K562 (cell line): ENCODE measurements around the gene PPP1R3C. TPM values are rescaled to one million over a fixed set of nuclear protein-coding genes. Genes with fewer than 3 reads are reported as not detected.

Experiments used
- CSDE1 ChIP-seq, 2 experiments: fragments of 450-650 bp; IDR thresholded peaks; 2 replicates each; pipeline ENCODE4 v1.6.1; 2016; ENCODE audit warnings: mild to moderate bottlenecking in 1 of 2
- E2F1 ChIP-seq: sonication (generic); formaldehyde crosslinking; IDR thresholded peaks from 2 replicates; pipeline ENCODE4 v1.8.1; 2023; ENCODE audit warnings: mild to moderate bottlenecking, missing genetic modification reagents, moderate library complexity
- ETV6 ChIP-seq, 3 experiments: fragments of 150-350 bp in 1 of 3; sonication (generic) in 1 of 3; formaldehyde crosslinking in 1 of 3; IDR thresholded peaks; 2 replicates each; pipeline versions ENCODE4 v1.6.1 to v1.8.0; 2014 to 2022; ENCODE audit warnings: borderline replicate concordance in 2 of 3, low read depth in 2 of 3, antibody characterized with exemption in 1 of 3, low read length in 1 of 3, mild to moderate bottlenecking in 1 of 3, missing genetic modification reagents in 1 of 3
- FOSL1 ChIP-seq: fragments of 200-800 bp; sonication (Bioruptor generic); conservative IDR thresholded peaks from 2 replicates; pipeline ENCODE4 v1.6.1; 2016; ENCODE audit warnings: missing genetic modification characterization, missing compliant biosample characterization
- GABPB1 ChIP-seq: sonication (generic); formaldehyde crosslinking; IDR thresholded peaks from 2 replicates; pipeline ENCODE4 v1.8.0; 2022; ENCODE audit warnings: mild to moderate bottlenecking, missing genetic modification reagents
- KLF1 ChIP-seq: fragments of 450-650 bp; IDR thresholded peaks from 2 replicates; pipeline ENCODE4 v1.6.1; 2016; ENCODE audit warnings: missing genetic modification characterization, missing compliant biosample characterization
- MAFG ChIP-seq: fragments of 450-650 bp; conservative IDR thresholded peaks from 2 replicates; pipeline ENCODE4 v1.6.1; 2016; ENCODE audit warnings: missing genetic modification characterization, missing compliant biosample characterization
- MITF ChIP-seq: IDR thresholded peaks from 2 replicates; pipeline ENCODE4 v1.6.1; 2014; ENCODE audit warnings: antibody characterized with exemption
- PTBP1 ChIP-seq: fragments of 200-400 bp; formaldehyde crosslinking; IDR thresholded peaks from 2 replicates; pipeline ENCODE4 v1.6.1; 2017; ENCODE audit warnings: low read depth, low read length
- RBM25 ChIP-seq: fragments of 200-400 bp; formaldehyde crosslinking; IDR thresholded peaks from 2 replicates; pipeline ENCODE4 v1.6.1; 2018; ENCODE audit warnings: low read length, low read depth, moderate library complexity; ENCODE audit not compliant: severe bottlenecking
- SMARCB1 ChIP-seq: IDR thresholded peaks from 2 replicates; pipeline ENCODE4 v1.6.1; 2011; ENCODE audit warnings: improper control_type of control experiment, low read depth; ENCODE audit not compliant: insufficient read length
- SP1 ChIP-seq: sonication (generic); formaldehyde crosslinking; IDR thresholded peaks from 2 replicates; pipeline ENCODE4 v1.8.1; 2022; ENCODE audit warnings: mild to moderate bottlenecking, missing genetic modification reagents
- ZNF583 ChIP-seq: fragments of 250-450 bp; sonication (Bioruptor Pico); IDR thresholded peaks from 2 replicates; pipeline ENCODE4 v1.4.0; 2020
- ZNF785 ChIP-seq: fragments of 250-450 bp; sonication (Bioruptor Pico); IDR thresholded peaks from 2 replicates; pipeline ENCODE4 v1.4.0; 2020; ENCODE audit warnings: mild to moderate bottlenecking
- polyA plus RNA-seq, 8 experiments: library from polyadenylated mRNA; depleted of rRNA in 4 of 8; stranded (reverse) in 5 of 8; unstranded in 3 of 8; fragments of >200 nt; fragmentation: Nextera tagmentation in 2 of 8; fragmentation: Illumina TruSeq in 1 of 8; extraction: Ambion mirVana in 2 of 8; extraction: Trizol in 1 of 8; gene quantifications; 2 replicates each; pipeline versions ENCODE4 v1.2.1 to v1.2.3, GENCODE V29; 2011 to 2014; ENCODE audit warnings: inconsistent platforms in 1 of 8, missing spikeins in 1 of 8
- total RNA-seq, 7 experiments: library from RNA; depleted of rRNA in 6 of 7; stranded (reverse); fragments of >200 nt in 6 of 7; fragmentation: Illumina TruSeq in 2 of 7; extraction: Trizol in 2 of 7; gene quantifications; 2 replicates each; pipeline versions ENCODE4 v1.2.1 to v1.2.3, GENCODE V29; 2011 to 2021; ENCODE audit warnings: low replicate concordance in 1 of 7
- TF ChIP-seq, protein P1 (sequence below): fragments of 450-650 bp; formaldehyde crosslinking; IDR thresholded peaks from 2 replicates; pipeline ENCODE4 v1.4.0; 2020; ENCODE audit warnings: mild to moderate bottlenecking, moderate library complexity

The PPP1R3C gene
- total and polyA plus RNA-seq, 9 of the 15 experiments (the other 6 are each of a cell fraction or from before 2014, with no cell fraction given) = 0.06 to 0.24 (median 0.12) TPM; not detected in 3

- TF ChIP-seq FOSL1 (no peak), ETV6 (IDR thresholded peaks at IDR 0.05; ENCODE audit: borderline replicate concordance in 1 of 2, low read depth in 2 of 2, low read length in 1 of 2) (no peak), ETV6 (CRISPR knock-in tag; IDR thresholded peaks at IDR 0.05; ENCODE audit: borderline replicate concordance) (no peak), MAFG (tag) (no peak), RBM25 (no peak), ZNF785 (no peak), MITF (no peak), ZNF583 (CRISPR knock-in tag) (0 out of 2 replicates have a peak, but pooled peaks have one; percentile 12), E2F1 (no peak), SP1 (CRISPR knock-in tag) (no peak), SMARCB1 (no peak), PTBP1 (no peak), KLF1 (no peak), CSDE1 (IDR thresholded peaks at IDR 0.05) (no peak), GABPB1 (CRISPR knock-in tag) (no peak)
- TF ChIP-seq, protein P1, sequence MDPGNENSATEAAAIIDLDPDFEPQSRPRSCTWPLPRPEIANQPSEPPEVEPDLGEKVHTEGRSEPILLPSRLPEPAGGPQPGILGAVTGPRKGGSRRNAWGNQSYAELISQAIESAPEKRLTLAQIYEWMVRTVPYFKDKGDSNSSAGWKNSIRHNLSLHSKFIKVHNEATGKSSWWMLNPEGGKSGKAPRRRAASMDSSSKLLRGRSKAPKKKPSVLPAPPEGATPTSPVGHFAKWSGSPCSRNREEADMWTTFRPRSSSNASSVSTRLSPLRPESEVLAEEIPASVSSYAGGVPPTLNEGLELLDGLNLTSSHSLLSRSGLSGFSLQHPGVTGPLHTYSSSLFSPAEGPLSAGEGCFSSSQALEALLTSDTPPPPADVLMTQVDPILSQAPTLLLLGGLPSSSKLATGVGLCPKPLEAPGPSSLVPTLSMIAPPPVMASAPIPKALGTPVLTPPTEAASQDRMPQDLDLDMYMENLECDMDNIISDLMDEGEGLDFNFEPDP (CRISPR knock-in tag) = no peak
Measured at GRCh38 chr10:91590904-91591796, 41.7 kb downstream of the PPP1R3C start (continued).
